GM12878 (cell line): ENCODE measurements around the gene KDM4C. TPM values are rescaled to one million over a fixed set of nuclear protein-coding genes. Genes with fewer than 3 reads are reported as not detected.

Experiments used
- ATAC-seq: fragments of 200-7000 bp; cut with Tn5 transposase; 3 replicates; pipeline ENCODE4 v1.9.1; 2020; ENCODE audit warnings: mild to moderate bottlenecking, moderate library complexity
- BruUV-seq: library from RNA; stranded (reverse); fragments of 400-500 nt; replicated peaks from 2 replicates; lab custom pipeline; 2021; lab: Mats Ljungman, UMichigan
- CTCF ChIA-PET: fragments of 300-600 bp; sonication (Branson Sonifier 250); formaldehyde crosslinking; extraction: SDS; loops from one replicate; lab custom pipeline; 2021; ENCODE audit warnings: inconsistent platforms; lab: Yijun Ruan, JAX
- POLR2A ChIA-PET: fragments of 350-600 bp; formaldehyde crosslinking; extraction: SDS; loops from one replicate; lab custom pipeline; 2021; ENCODE audit warnings: inconsistent platforms; lab: Charles Lee
- RAD21 ChIA-PET: fragments of 300-600 bp; sonication (Branson Sonifier 250); formaldehyde crosslinking; loops from one replicate; lab custom pipeline; 2023; ENCODE audit warnings: antibody characterized with exemption; ENCODE audit not compliant: unreplicated experiment; lab: Charles Lee
- SMC1A ChIA-PET: fragments of 300-600 bp; sonication (Branson Sonifier 250); formaldehyde crosslinking; loops from one replicate; lab custom pipeline; 2023; ENCODE audit not compliant: unreplicated experiment, uncharacterized antibody; lab: Charles Lee
- DNase-seq: peaks from one replicate; pipeline ENCODE4 v3.0.0-alpha.2; 2011; ENCODE audit warnings: low read depth, low spot score
- FAIRE-seq: peaks from 3 replicates; lab custom pipeline; 2011; peaks lifted over from hg19 to GRCh38; lab: Jason Lieb, UNC
- H2AFZ ChIP-seq: 2 replicates; pipeline ENCODE4 v1.6.0; 2011; ENCODE audit warnings: low read depth, low read length, control low read depth; ENCODE audit not compliant: control insufficient read depth
- H3K27ac ChIP-seq: 2 replicates; pipeline ENCODE4 v1.5.1; 2011; ENCODE audit warnings: control low read depth; ENCODE audit not compliant: control insufficient read depth, insufficient read depth
- H3K27me3 ChIP-seq, 2 experiments: replicated peaks in 1 of 2; 2 replicates each; pipeline versions ENCODE4 v1.6.0 to v1.6.1; 2011; ENCODE audit warnings: low read length in 1 of 2; ENCODE audit not compliant: control insufficient read depth in 2 of 2, insufficient read depth in 2 of 2
- H3K36me3 ChIP-seq, 2 experiments: 2 replicates each; pipeline ENCODE4 v1.5.1; 2011; ENCODE audit warnings: low read length in 1 of 2; ENCODE audit not compliant: control insufficient read depth in 2 of 2, insufficient read depth in 2 of 2
- H3K4me1 ChIP-seq: 2 replicates; pipeline ENCODE4 v1.6.1; 2011; ENCODE audit warnings: mild to moderate bottlenecking, low read length, moderate library complexity, mixed read lengths; ENCODE audit not compliant: control insufficient read depth, insufficient read depth
- H3K4me2 ChIP-seq: 2 replicates; pipeline ENCODE4 v1.6.0; 2011; ENCODE audit warnings: control low read depth; ENCODE audit not compliant: control insufficient read depth, insufficient read depth
- H3K4me3 ChIP-seq: fragments of 200-600 bp; sonication (generic); 2 replicates; pipeline ENCODE4 v1.5.1; 2016
- H3K79me2 ChIP-seq: 2 replicates; pipeline ENCODE4 v1.6.0; 2011; ENCODE audit warnings: low read length; ENCODE audit not compliant: control insufficient read depth, insufficient read depth
- H3K9ac ChIP-seq: 2 replicates; pipeline ENCODE4 v1.8.0; 2011; ENCODE audit warnings: low read length, control low read depth, mixed read lengths; ENCODE audit not compliant: control insufficient read depth, insufficient read depth
- H3K9me3 ChIP-seq: replicated peaks from 3 replicates; pipeline ENCODE4 v1.5.1; 2011; ENCODE audit warnings: mild to moderate bottlenecking, low read length; ENCODE audit not compliant: control insufficient read depth, insufficient read depth
- H4K20me1 ChIP-seq: 2 replicates; pipeline ENCODE4 v1.6.0; 2011; ENCODE audit not compliant: control insufficient read depth, insufficient read depth
- KDM1A ChIP-seq: fragments of 200-600 bp; sonication (generic); IDR thresholded peaks from 2 replicates; pipeline ENCODE4 v1.6.1; 2016; ENCODE audit warnings: borderline replicate concordance
- NBN ChIP-seq: fragments of 450-650 bp; IDR thresholded peaks from 2 replicates; pipeline ENCODE4 v1.6.1; 2016
- SIX5 ChIP-seq: IDR thresholded peaks from 2 replicates; pipeline ENCODE4 v1.6.1; 2011; ENCODE audit warnings: mild to moderate bottlenecking, low read depth, low read length, moderate library complexity; ENCODE audit not compliant: severe bottlenecking
- TCF3 ChIP-seq: IDR thresholded peaks from 2 replicates; pipeline ENCODE4 v1.6.1; 2012; ENCODE audit warnings: low read depth, mild to moderate bottlenecking, low read length, borderline replicate concordance; ENCODE audit not compliant: insufficient read depth
- ZBTB4 ChIP-seq: fragments of 450-650 bp; formaldehyde crosslinking; IDR thresholded peaks from 2 replicates; pipeline ENCODE4 v1.4.0; 2022; ENCODE audit warnings: mild to moderate bottlenecking, moderate library complexity
- WGBS: methylation state at CpG from one replicate; pipeline ENCODE4 v1.1.6; 2016; ENCODE audit warnings: low lambda C conversion rate; ENCODE audit not compliant: insufficient replicate concordance, insufficient coverage; ENCODE audit errors: missing lambda C conversion rate; 5-methylcytosine and 5-hydroxymethylcytosine counted together
- in situ Hi-C: fragments of 300-500 bp; cut with MboI; formaldehyde crosslinking; loops from 9 replicates; pipeline ENCODE4 v1.14.3; 2018; ENCODE audit warnings: mixed read lengths
- intact Hi-C: fragments of 100-400 bp; cut with micrococcal nuclease; formaldehyde crosslinking; loops from one replicate; pipeline ENCODE4 v1.14.2; 2022; ENCODE audit not compliant: unreplicated experiment
- polyA plus RNA-seq, 11 experiments: library from polyadenylated mRNA; depleted of rRNA in 4 of 11; unstranded in 6 of 11; stranded (reverse) in 5 of 11; fragments of >200 nt; fragmentation: Nextera tagmentation in 4 of 11; fragmentation: Illumina TruSeq in 1 of 11; extraction: Ambion mirVana in 4 of 11; extraction: Trizol in 1 of 11; gene quantifications; 1 replicate in 1 of 11; 2 replicates in 10 of 11; pipeline versions ENCODE4 v1.2.1 to v1.2.3, GENCODE V29; 2011 to 2016; ENCODE audit warnings: inconsistent platforms in 2 of 11, missing spikeins in 2 of 11, low read depth in 1 of 11
- total RNA-seq, 4 experiments: library from RNA; depleted of rRNA in 3 of 4; stranded (reverse); fragments of >200 nt in 3 of 4; fragmentation: Illumina TruSeq in 1 of 4; extraction: Trizol in 1 of 4; gene quantifications; 2 replicates each; pipeline versions ENCODE4 v1.2.1 to v1.2.3, GENCODE V29; 2013 to 2021
- TF ChIP-seq, protein P1 (sequence below): IDR thresholded peaks from 2 replicates; pipeline ENCODE4 v1.6.1; 2012; ENCODE audit warnings: improper control_type of control experiment, low read depth, low read length; ENCODE audit not compliant: insufficient replicate concordance
- TF ChIP-seq, protein P2 (sequence below): IDR thresholded peaks from 2 replicates; pipeline ENCODE4 v1.6.1; 2012; ENCODE audit warnings: low read depth, low read length, improper control_type of control experiment

KDM4C gene
- total and polyA plus RNA-seq, 10 of the 15 experiments (the other 5 are each of a cell fraction or from before 2014, with no cell fraction given), result 6.8 to 41.2 (median 20.1) TPM

DNA sequence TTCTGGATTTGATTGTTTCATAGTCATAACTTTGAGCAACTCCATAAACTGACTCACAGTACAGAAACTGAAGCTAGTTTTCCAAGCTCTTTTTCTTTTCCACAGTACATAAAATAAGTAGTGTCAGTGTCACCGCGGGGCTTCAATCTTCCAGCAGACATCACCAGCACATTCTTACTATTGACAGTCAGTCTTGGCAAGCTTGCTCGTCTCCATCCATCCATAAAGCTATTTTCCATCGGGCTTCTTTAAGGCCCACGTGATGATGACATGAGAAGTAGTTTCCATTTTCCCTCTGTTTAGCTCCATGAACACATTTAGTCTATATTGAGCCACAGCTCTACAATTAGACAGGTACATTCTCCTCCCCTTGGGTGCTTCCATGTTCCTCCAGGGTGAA, 443.4 kb downstream of the KDM4C start:
- 46% methylated on average over 5 of the region's 5 CpGs for WGBS
- Histone ChIP-seq H2AFZ (no peak overlapping the region), H3K4me2 (no peak overlapping the region), H3K9ac (no peak overlapping the region), H3K4me1 (no peaks in the 10 kb centered on the region), H3K79me2 (no peaks in the 10 kb centered on the region), H3K9me3 (no peaks in the 10 kb centered on the region), H3K27ac (no peak overlapping the region), H4K20me1 (no peaks in the 10 kb centered on the region), H3K27me3 (no peaks in the 10 kb centered on the region), H3K4me3 (no peak overlapping the region), H3K36me3 (no peaks in the 10 kb centered on the region)
- RAD21 ChIA-PET, result no interaction called here
- in situ Hi-C loops (loop anchor here (25.0 kb wide), 1 partner anchor 111 kb away; no protein-coding TSS in a partner anchor), intact Hi-C loops (no loop called here)
- no peak for ATAC-seq
- BruUV-seq, result no TSS peak
- CTCF ChIA-PET, result interaction anchor here (1.2 to 1.4 kb wide), 2 partner anchors 9 to 33 kb away, joined by 5 to 7 read pairs; no protein-coding TSS in a partner anchor
- POLR2A ChIA-PET, result no interaction called here
- DNase-seq, result no peak
- FAIRE-seq, result no peak
- TF ChIP-seq ZBTB4 (CRISPR knock-in tag), result no peak
- no peak for TF ChIP-seq NBN
- TF ChIP-seq SIX5, result no peak
- TF ChIP-seq, protein P1, sequence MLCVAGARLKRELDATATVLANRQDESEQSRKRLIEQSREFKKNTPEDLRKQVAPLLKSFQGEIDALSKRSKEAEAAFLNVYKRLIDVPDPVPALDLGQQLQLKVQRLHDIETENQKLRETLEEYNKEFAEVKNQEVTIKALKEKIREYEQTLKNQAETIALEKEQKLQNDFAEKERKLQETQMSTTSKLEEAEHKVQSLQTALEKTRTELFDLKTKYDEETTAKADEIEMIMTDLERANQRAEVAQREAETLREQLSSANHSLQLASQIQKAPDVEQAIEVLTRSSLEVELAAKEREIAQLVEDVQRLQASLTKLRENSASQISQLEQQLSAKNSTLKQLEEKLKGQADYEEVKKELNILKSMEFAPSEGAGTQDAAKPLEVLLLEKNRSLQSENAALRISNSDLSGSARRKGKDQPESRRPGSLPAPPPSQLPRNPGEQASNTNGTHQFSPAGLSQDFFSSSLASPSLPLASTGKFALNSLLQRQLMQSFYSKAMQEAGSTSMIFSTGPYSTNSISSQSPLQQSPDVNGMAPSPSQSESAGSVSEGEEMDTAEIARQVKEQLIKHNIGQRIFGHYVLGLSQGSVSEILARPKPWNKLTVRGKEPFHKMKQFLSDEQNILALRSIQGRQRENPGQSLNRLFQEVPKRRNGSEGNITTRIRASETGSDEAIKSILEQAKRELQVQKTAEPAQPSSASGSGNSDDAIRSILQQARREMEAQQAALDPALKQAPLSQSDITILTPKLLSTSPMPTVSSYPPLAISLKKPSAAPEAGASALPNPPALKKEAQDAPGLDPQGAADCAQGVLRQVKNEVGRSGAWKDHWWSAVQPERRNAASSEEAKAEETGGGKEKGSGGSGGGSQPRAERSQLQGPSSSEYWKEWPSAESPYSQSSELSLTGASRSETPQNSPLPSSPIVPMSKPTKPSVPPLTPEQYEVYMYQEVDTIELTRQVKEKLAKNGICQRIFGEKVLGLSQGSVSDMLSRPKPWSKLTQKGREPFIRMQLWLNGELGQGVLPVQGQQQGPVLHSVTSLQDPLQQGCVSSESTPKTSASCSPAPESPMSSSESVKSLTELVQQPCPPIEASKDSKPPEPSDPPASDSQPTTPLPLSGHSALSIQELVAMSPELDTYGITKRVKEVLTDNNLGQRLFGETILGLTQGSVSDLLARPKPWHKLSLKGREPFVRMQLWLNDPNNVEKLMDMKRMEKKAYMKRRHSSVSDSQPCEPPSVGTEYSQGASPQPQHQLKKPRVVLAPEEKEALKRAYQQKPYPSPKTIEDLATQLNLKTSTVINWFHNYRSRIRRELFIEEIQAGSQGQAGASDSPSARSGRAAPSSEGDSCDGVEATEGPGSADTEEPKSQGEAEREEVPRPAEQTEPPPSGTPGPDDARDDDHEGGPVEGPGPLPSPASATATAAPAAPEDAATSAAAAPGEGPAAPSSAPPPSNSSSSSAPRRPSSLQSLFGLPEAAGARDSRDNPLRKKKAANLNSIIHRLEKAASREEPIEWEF, result no peak
- TF ChIP-seq, protein P2, sequence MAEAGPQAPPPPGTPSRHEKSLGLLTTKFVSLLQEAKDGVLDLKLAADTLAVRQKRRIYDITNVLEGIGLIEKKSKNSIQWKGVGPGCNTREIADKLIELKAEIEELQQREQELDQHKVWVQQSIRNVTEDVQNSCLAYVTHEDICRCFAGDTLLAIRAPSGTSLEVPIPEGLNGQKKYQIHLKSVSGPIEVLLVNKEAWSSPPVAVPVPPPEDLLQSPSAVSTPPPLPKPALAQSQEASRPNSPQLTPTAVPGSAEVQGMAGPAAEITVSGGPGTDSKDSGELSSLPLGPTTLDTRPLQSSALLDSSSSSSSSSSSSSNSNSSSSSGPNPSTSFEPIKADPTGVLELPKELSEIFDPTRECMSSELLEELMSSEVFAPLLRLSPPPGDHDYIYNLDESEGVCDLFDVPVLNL, result no peak
- no peak for TF ChIP-seq TCF3
- no peak for TF ChIP-seq KDM1A
- SMC1A ChIA-PET, result interaction anchor here (1.1 kb wide), 1 partner anchor 33 kb away, joined by 4 read pairs; no protein-coding TSS in a partner anchor
